Upper lobe of left lung (tissue), 4 donors: ENCODE measurements around the gene XRCC2.

ENCODE experiments used
- POLR2A ChIP-seq, 4 donors: fragments of 450-650 bp; IDR thresholded peaks; one replicate each; pipeline ENCODE4 v1.5.1; 2016 to 2017; ENCODE audit warnings: antibody characterized with exemption in 4 of 4, mild to moderate bottlenecking in 2 of 4
- TF ChIP-seq, protein P1 (sequence below), 6 experiments: fragments of 450-650 bp in 4 of 6; fragments of 200-600 bp in 2 of 6; sonication (generic) in 2 of 6; IDR thresholded peaks; one replicate each; pipeline ENCODE4 v1.5.1; 2016 to 2019; ENCODE audit warnings: antibody characterized with exemption in 6 of 6

DNA sequence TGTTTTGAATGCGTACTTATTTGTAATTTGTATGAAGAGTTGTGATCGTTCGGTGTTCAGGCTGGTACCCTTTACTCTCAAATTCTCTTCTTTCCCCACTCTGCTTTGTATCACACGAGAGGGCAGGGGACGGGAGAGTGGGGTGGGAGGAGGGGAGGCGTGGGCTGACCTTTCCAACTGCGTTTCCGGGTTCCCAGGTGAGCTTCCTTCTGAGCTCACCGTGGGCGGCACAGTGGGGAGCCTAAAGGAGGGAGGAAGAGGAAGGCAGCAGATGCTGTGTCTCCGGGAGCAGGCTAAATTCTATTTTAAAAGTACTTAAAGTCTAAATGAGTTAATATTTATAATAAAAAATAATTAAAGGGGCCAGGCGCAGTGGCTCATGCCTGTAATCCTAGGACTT lies 7.4 kb upstream of the XRCC2 start:
- TF ChIP-seq, protein P1, sequence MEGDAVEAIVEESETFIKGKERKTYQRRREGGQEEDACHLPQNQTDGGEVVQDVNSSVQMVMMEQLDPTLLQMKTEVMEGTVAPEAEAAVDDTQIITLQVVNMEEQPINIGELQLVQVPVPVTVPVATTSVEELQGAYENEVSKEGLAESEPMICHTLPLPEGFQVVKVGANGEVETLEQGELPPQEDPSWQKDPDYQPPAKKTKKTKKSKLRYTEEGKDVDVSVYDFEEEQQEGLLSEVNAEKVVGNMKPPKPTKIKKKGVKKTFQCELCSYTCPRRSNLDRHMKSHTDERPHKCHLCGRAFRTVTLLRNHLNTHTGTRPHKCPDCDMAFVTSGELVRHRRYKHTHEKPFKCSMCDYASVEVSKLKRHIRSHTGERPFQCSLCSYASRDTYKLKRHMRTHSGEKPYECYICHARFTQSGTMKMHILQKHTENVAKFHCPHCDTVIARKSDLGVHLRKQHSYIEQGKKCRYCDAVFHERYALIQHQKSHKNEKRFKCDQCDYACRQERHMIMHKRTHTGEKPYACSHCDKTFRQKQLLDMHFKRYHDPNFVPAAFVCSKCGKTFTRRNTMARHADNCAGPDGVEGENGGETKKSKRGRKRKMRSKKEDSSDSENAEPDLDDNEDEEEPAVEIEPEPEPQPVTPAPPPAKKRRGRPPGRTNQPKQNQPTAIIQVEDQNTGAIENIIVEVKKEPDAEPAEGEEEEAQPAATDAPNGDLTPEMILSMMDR (IDR thresholded peaks at IDR 0.05): no peak
- TF ChIP-seq POLR2A (IDR thresholded peaks at IDR 0.05): no peak
